ENCODE measurements around the gene ZNF385C. TPM values are rescaled to one million over a fixed set of nuclear protein-coding genes. Genes with fewer than 3 reads are reported as not detected.

Gene ZNF385C
- polyA plus RNA-seq, 1 donor (not counting 4 experiments of a cell fraction or from before 2014, with no cell fraction given), result 0.09 TPM

GRCh38 chr17:42026857-42027589, 71.2 kb downstream of the ZNF385C start:
- H3K9me3 ChIP-seq (ENCODE audit: control insufficient read depth, low read depth, low read length), result no peaks in the 10 kb centered on the region
- no peak overlapping the region for H3K27ac ChIP-seq (ENCODE audit: control insufficient read depth, insufficient read depth, low read length)
- no peaks in the 10 kb centered on the region for H4K20me1 ChIP-seq (ENCODE audit: control insufficient read depth, extremely low read depth, insufficient read depth, low read length)
- peaks cover 8% of the 10 kb centered on the region for H3K4me1 ChIP-seq (ENCODE audit: control insufficient read depth, extremely low read depth, insufficient read depth, low read length)
- DNase-seq (ENCODE audit: low read depth, low spot score) (no peak), FAIRE-seq (no peak)
- H3K79me2 ChIP-seq (ENCODE audit: control insufficient read depth, insufficient read depth, low read length), result peaks cover 3% of the 10 kb centered on the region
- no peak overlapping the region for H3K4me2 ChIP-seq (ENCODE audit: control insufficient read depth, extremely low read depth, insufficient read depth, low read depth, low read length)
- H3K27me3 ChIP-seq (ENCODE audit: control insufficient read depth, extremely low read depth, insufficient read depth, low read length), result no peaks in the 10 kb centered on the region
- no peak overlapping the region for H3K9ac ChIP-seq (ENCODE audit: control insufficient read depth, extremely low read depth, insufficient read depth, low read length)
- dilution Hi-C loops (cut with MboI; ENCODE audit: extremely low pct_ligation_motif_present, low sequenced_read_pairs), result no loop called here
- H3K36me3 ChIP-seq (ENCODE audit: control insufficient read depth in 2 of 2, extremely low read depth in 1 of 2, insufficient read depth in 2 of 2, low read length in 2 of 2), result peaks cover 16 to 21% of the 10 kb centered on the region in 2 experiments
- H3K4me3 ChIP-seq (ENCODE audit: control insufficient read depth in 2 of 3, extremely low read depth in 1 of 3, insufficient read depth in 2 of 3, low read depth in 1 of 3, low read length in 3 of 3), result no peak overlapping the region
- H3K9me1 ChIP-seq (ENCODE audit: control insufficient read depth, extremely low read depth, insufficient read depth, low read length), result no peaks in the 10 kb centered on the region
- TF ChIP-seq CTCF (optimal IDR thresholded peaks at IDR 0.05 in 1 of 3, IDR thresholded peaks at IDR 0.05 in 1 of 3, conservative IDR thresholded peaks at IDR 0.05 in 1 of 3; ENCODE audit: extremely low read depth in 1 of 3, insufficient read depth in 2 of 3, low read length in 3 of 3) (no peak), EZH2 (IDR thresholded peaks at IDR 0.05; ENCODE audit: low read length) (no peak)
- no peak overlapping the region for H2AFZ ChIP-seq (ENCODE audit: control insufficient read depth, low read length)

GRCh38 chr17:42025936-42026335, 72.3 kb downstream of the ZNF385C start:
- peaks cover 11% of the 10 kb centered on the region for H3K79me2 ChIP-seq (ENCODE audit: control insufficient read depth, insufficient read depth, low read length)
- H4K20me1 ChIP-seq (ENCODE audit: control insufficient read depth, extremely low read depth, insufficient read depth, low read length), result no peaks in the 10 kb centered on the region
- no peak overlapping the region for H3K4me3 ChIP-seq (ENCODE audit: control insufficient read depth in 2 of 3, extremely low read depth in 1 of 3, insufficient read depth in 2 of 3, low read depth in 1 of 3, low read length in 3 of 3)
- H3K9ac ChIP-seq (ENCODE audit: control insufficient read depth, extremely low read depth, insufficient read depth, low read length), result no peak overlapping the region
- H3K4me2 ChIP-seq (ENCODE audit: control insufficient read depth, extremely low read depth, insufficient read depth, low read depth, low read length), result no peak overlapping the region
- TF ChIP-seq EZH2 (IDR thresholded peaks at IDR 0.05; ENCODE audit: low read length) (no peak), CTCF (optimal IDR thresholded peaks at IDR 0.05 in 1 of 3, IDR thresholded peaks at IDR 0.05 in 1 of 3, conservative IDR thresholded peaks at IDR 0.05 in 1 of 3; ENCODE audit: extremely low read depth in 1 of 3, insufficient read depth in 2 of 3, low read length in 3 of 3) (no peak)
- no peaks in the 10 kb centered on the region for H3K9me3 ChIP-seq (ENCODE audit: control insufficient read depth, low read depth, low read length)
- H3K4me1 ChIP-seq (ENCODE audit: control insufficient read depth, extremely low read depth, insufficient read depth, low read length), result peaks cover 13% of the 10 kb centered on the region
- no peaks in the 10 kb centered on the region for H3K27me3 ChIP-seq (ENCODE audit: control insufficient read depth, extremely low read depth, insufficient read depth, low read length)
- no peak overlapping the region for H2AFZ ChIP-seq (ENCODE audit: control insufficient read depth, low read length)
- dilution Hi-C loops (cut with MboI; ENCODE audit: extremely low pct_ligation_motif_present, low sequenced_read_pairs), result no loop called here
- H3K9me1 ChIP-seq (ENCODE audit: control insufficient read depth, extremely low read depth, insufficient read depth, low read length), result no peaks in the 10 kb centered on the region
- no peak overlapping the region for H3K27ac ChIP-seq (ENCODE audit: control insufficient read depth, insufficient read depth, low read length)
- DNase-seq (ENCODE audit: low read depth, low spot score) (no peak), FAIRE-seq (no peak)
- peaks cover 16 to 29% of the 10 kb centered on the region in 2 experiments for H3K36me3 ChIP-seq (ENCODE audit: control insufficient read depth in 2 of 2, extremely low read depth in 1 of 2, insufficient read depth in 2 of 2, low read length in 2 of 2)
